ENCODE results near the gene CCDC195.
"Not testable (repeated sequence)": the region's sequence is repeated elsewhere in the genome, so short reads cannot be mapped to it uniquely, and the experiment has no call there.

The CCDC195 gene

GRCh38 chr2:224682134-224682533 is 34.0 kb downstream of the CCDC195 start:
- TF ChIP-seq CTCF (IDR thresholded peaks at IDR 0.05; ENCODE audit: low read depth, low read length): no peak
- DNase-seq (ENCODE audit: low read depth in 2 of 2): no peak
- no peak overlapping the region for H3K4me3 ChIP-seq (replicated peaks in 1 of 2; ENCODE audit: low read depth in 2 of 2, low read length in 2 of 2)

- H3K4me3 ChIP-seq (replicated peaks in 1 of 2; ENCODE audit: low read depth in 2 of 2, low read length in 2 of 2): no peak overlapping the region
- DNase-seq (ENCODE audit: low read depth in 2 of 2): no peak
- no peak for TF ChIP-seq CTCF (IDR thresholded peaks at IDR 0.05; ENCODE audit: low read depth, low read length)
Observed at GRCh38 chr2:224671731-224672130, 44.4 kb downstream of the CCDC195 start.

GRCh38 chr2:224670203-224670602 is 46.0 kb downstream of the CCDC195 start:
- no peak for TF ChIP-seq CTCF (IDR thresholded peaks at IDR 0.05; ENCODE audit: low read depth, low read length)
- DNase-seq (ENCODE audit: low read depth in 2 of 2): no peak

GRCh38 chr2:224669449-224669848 is 46.7 kb downstream of the CCDC195 start:
- DNase-seq (ENCODE audit: low read depth in 2 of 2): peak in 1 of 2 donors; percentile 12
- TF ChIP-seq CTCF (IDR thresholded peaks at IDR 0.05; ENCODE audit: low read depth, low read length): no peak
- no peak overlapping the region for H3K4me3 ChIP-seq (replicated peaks in 1 of 2; ENCODE audit: low read depth in 2 of 2, low read length in 2 of 2)

More at GRCh38 chr2:224670203-224670602, 46.0 kb downstream of the CCDC195 start:
- no peak overlapping the region for H3K4me3 ChIP-seq (replicated peaks in 1 of 2; ENCODE audit: low read depth in 2 of 2, low read length in 2 of 2)

- no peak for DNase-seq (ENCODE audit: low read depth in 2 of 2)
- no peak overlapping the region for H3K4me3 ChIP-seq (replicated peaks in 1 of 2; ENCODE audit: low read depth in 2 of 2, low read length in 2 of 2)
- no peak for TF ChIP-seq CTCF (IDR thresholded peaks at IDR 0.05; ENCODE audit: low read depth, low read length)
Observed at GRCh38 chr2:224668123-224668909, 47.8 kb downstream of the CCDC195 start.

- no peak for TF ChIP-seq CTCF (IDR thresholded peaks at IDR 0.05; ENCODE audit: low read depth, low read length)
- no peak overlapping the region for H3K4me3 ChIP-seq (replicated peaks in 1 of 2; ENCODE audit: low read depth in 2 of 2, low read length in 2 of 2)
- no peak for DNase-seq (ENCODE audit: low read depth in 2 of 2)
Observed at GRCh38 chr2:224666951-224667553, 49.1 kb downstream of the CCDC195 start.

GRCh38 chr2:224663322-224663721 is 52.8 kb downstream of the CCDC195 start:
- DNase-seq (ENCODE audit: low read depth in 2 of 2); H3K4me3 ChIP-seq (replicated peaks in 1 of 2; ENCODE audit: low read depth in 2 of 2, low read length in 2 of 2): not testable (repeated sequence)

- not testable (repeated sequence) for H3K4me3 ChIP-seq (replicated peaks in 1 of 2; ENCODE audit: low read depth in 2 of 2, low read length in 2 of 2); DNase-seq (ENCODE audit: low read depth in 2 of 2)
Observed at GRCh38 chr2:224661708-224662107, 54.5 kb downstream of the CCDC195 start.

Data from cardiac fibroblast (primary cell).